ENCODE results near the gene LDOC1.
"Not testable (repeated sequence)": the region's sequence is repeated elsewhere in the genome, so short reads cannot be mapped to it uniquely, and the experiment has no call there.

The LDOC1 gene

GRCh38 chrX:141176586-141177451 lies at the start of gene LDOC1:
Gene LDOC1, minus strand, starts transcription at chrX:141177129. Its CDS starts 108 bp downstream, at chrX:141177021.
- peak; percentile 15 for DNase-seq

- DNase-seq = no peak
These were observed 44.7 kb upstream of the LDOC1 start for GRCh38 chrX:141221611-141222010.

- DNase-seq = no peak
These were observed 43.5 kb upstream of the LDOC1 start for GRCh38 chrX:141220342-141221008.

- no peak for DNase-seq
These were observed 37.3 kb upstream of the LDOC1 start for GRCh38 chrX:141214196-141214595.

- no peak for DNase-seq
These were observed 25.0 kb upstream of the LDOC1 start for GRCh38 chrX:141201962-141202361.

GRCh38 chrX:141188573-141188972 lies 11.6 kb upstream of the LDOC1 start:
- not testable (repeated sequence) for DNase-seq

- DNase-seq = no peak
These were observed 8.4 kb upstream of the LDOC1 start for GRCh38 chrX:141185366-141185765.

GRCh38 chrX:141183000-141183399 lies 6.1 kb upstream of the LDOC1 start:
- no peak for DNase-seq

- DNase-seq = no peak
These were observed 3.9 kb upstream of the LDOC1 start for GRCh38 chrX:141180851-141181250.

- DNase-seq = no peak
These were observed 1.1 kb downstream of the LDOC1 start for GRCh38 chrX:141175786-141176185.

- no peak for DNase-seq
These were observed 12.5 kb downstream of the LDOC1 start for GRCh38 chrX:141164406-141164805.

- DNase-seq = no peak
These were observed 18.8 kb downstream of the LDOC1 start for GRCh38 chrX:141158084-141158483.

- DNase-seq = not testable (repeated sequence)
These were observed 21.7 kb downstream of the LDOC1 start for GRCh38 chrX:141155231-141155630.

GRCh38 chrX:141142946-141143345 lies 34.0 kb downstream of the LDOC1 start:
- DNase-seq = no peak

- no peak for DNase-seq
These were observed 43.7 kb downstream of the LDOC1 start for GRCh38 chrX:141133272-141133671.

- no peak for DNase-seq
These were observed 49.8 kb downstream of the LDOC1 start for GRCh38 chrX:141127146-141127545.

All from NCI-H526 treated with DMSO at 0.1 percent for 48 hours (cell line).